Pancreas (tissue), 10 donors: Measurements from ENCODE around the gene CC2D1B. TPM values are rescaled to one million over a fixed set of nuclear protein-coding genes. Genes with fewer than 3 reads are reported as not detected.
A peak's percentile ranks its signal among the peaks of the same experiment; 100 is the strongest.

Source experiments
- ATAC-seq, 4 donors: fragments of 200-7000 bp; cut with Tn5 transposase; one replicate each; pipeline versions ENCODE4 v1.8.0 to v1.9.1; 2020; ENCODE audit warnings: mild to moderate bottlenecking in 4 of 4, moderate library complexity in 4 of 4
- DNase-seq, 6 donors: peaks; one replicate each; pipeline ENCODE4 v3.0.0-alpha.2; 2020
- FAIRE-seq: peaks from 2 replicates; lab custom pipeline; 2012; peaks lifted over from hg19 to GRCh38; lab: Jason Lieb, UNC
- H3K27ac ChIP-seq, 4 donors: fragments of 200-600 bp; sonication (generic); 1 replicate in 3 of 4; 2 replicates in 1 of 4; pipeline versions ENCODE4 v1.5.0 to v1.8.0; 2020
- H3K27me3 ChIP-seq, 4 donors: fragments of 200-600 bp; one replicate each; pipeline ENCODE4 v1.8.0; 2021
- H3K36me3 ChIP-seq, 3 donors: fragments of 200-600 bp; sonication (generic) in 1 of 3; one replicate each; pipeline versions ENCODE4 v1.5.0 to v1.8.0; 2020 to 2021
- H3K4me1 ChIP-seq, 3 donors: fragments of 200-600 bp; one replicate each; pipeline ENCODE4 v1.8.0; 2021
- H3K4me3 ChIP-seq, 4 donors: fragments of 200-600 bp; sonication (generic) in 2 of 4; one replicate each; pipeline versions ENCODE4 v1.5.0 to v1.8.0; 2020 to 2021
- H3K9me3 ChIP-seq, 4 donors: fragments of 200-600 bp; one replicate each; pipeline ENCODE4 v1.8.0; 2021
- WGBS, 2 donors: extraction: QIAGEN DNeasy Blood & Tissue Kit; methylation state at CpG; one replicate each; pipeline ENCODE4 v1.1.7; 2013; 5-methylcytosine and 5-hydroxymethylcytosine counted together
- intact Hi-C, 3 donors: fragments of 100-400 bp; cut with DNase I; formaldehyde crosslinking; loops; one replicate each; pipeline versions ENCODE4 v1.11.1 to v1.14.2; 2022
- polyA plus RNA-seq, 2 donors: library from polyadenylated mRNA; stranded (reverse); fragments of 200-250 nt; gene quantifications; one replicate each; pipeline ENCODE4 v1.2.3, GENCODE V29; 2013
- total RNA-seq, 6 donors: library from RNA; stranded (reverse); fragmentation: NEBNext Ultra II Directional in 4 of 6; extraction: Animal tissue kit (Norgen Biotek cat#: 25700) in 4 of 6; gene quantifications; one replicate each; pipeline versions ENCODE4 v1.2.1 to v1.2.4, GENCODE V29; 2021 to 2023
- TF ChIP-seq, protein P1 (sequence below), 4 donors: fragments of 200-600 bp; sonication (generic) in 3 of 4; IDR thresholded peaks; one replicate each; pipeline versions ENCODE4 v1.5.0 to v1.8.0; 2021; ENCODE audit warnings: antibody characterized with exemption in 4 of 4
- donor health status: healthy with polysubstance abuse.
- donor health status: DM: no; HTN: no; CAD: no; lungs with moderate emphysema.
- donor health status: DM: no; HTN: no; CAD: no.
- donor health status: control.
- donor health status: control.
- donor health status: Bipolar disorder and iron deficiency.
- donor health status: DM: yes; HTN: yes; CAD: no.
- donor health status: DM: no; HTN: no; CAD: no.
- donor health status: DM: no; HTN: no; CAD: no.
- donor health status: DM: yes; HTN: yes; CAD: no.

The CC2D1B gene
- total and polyA plus RNA-seq, 8 donors: 13.3 to 22.3 (median 14.6) TPM

DNA sequence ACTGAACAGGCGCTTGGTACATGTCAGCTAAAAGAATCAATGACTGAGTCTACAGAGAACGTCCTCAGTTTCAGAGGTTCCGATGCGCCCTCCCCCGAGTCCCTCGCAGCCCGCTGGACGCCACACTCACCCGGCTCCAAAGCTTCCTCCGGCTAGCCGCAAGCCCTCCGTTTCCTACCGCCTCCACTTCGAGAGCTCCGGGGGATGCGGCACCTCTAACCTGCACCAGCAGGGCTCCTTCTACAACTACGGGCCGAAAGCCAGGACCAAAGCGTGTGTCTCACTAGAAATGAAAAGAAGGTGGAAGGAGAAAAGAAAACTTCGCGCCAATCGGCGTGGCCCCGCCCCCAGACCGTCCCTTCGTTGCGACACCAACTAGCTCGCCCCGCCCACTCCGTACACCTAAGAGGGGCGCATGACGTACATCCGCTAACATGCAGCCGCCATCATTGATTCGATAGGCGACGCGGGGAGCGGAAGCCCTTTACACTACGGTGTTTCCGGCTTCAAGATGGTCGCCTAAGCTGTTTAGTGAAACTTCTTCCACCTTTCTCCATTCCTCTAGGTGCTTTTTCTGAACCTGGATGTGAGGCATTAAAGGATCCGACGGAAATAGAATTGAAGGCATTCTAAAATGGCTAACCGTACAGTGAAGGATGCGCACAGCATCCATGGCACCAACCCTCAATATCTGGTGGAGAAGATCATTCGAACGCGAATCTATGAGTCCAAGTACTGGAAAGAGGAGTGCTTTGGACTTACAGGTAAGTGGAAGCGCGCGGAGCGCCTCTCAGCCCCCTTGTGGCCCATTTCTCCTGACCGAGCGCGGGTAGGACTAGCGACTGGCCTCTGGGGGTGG is 38.3 kb upstream of the CC2D1B start, which contains the start of the genes ORC1 and PRPF38A:
Gene ORC1 (minus strand): TSS at position 308 of the 859 bp plus-strand sequence. CDS start 2,200 bp downstream, outside the sequence.
Gene PRPF38A (plus strand): TSS at position 487 of the 859 bp plus-strand sequence. CDS start 148 bp downstream, at position 635.
- peak; percentile 99 to 100 (median 100) for ATAC-seq
- peak; percentile 86 for FAIRE-seq
- Histone ChIP-seq H3K9me3 (no peaks in the 10 kb centered on the region), H3K27ac (peak within 1 kb of the TSS; percentile 79 to 91 (median 85)), H3K36me3 (peaks cover 0 to 14% (median 6%) of the 10 kb centered on the region in 3 donors), H3K4me1 (peaks cover 12 to 20% (median 14%) of the 10 kb centered on the region in 3 donors), H3K4me3 (peak within 1 kb of the TSS; percentile 62 to 83 (median 78)), H3K27me3 (no peaks in the 10 kb centered on the region)
- DNase-seq: peak; percentile 95 to 98 (median 97)
- intact Hi-C loops: no loop called here
- 0% methylated on average over 57 of the region's 57 CpGs for WGBS, 2 donors
- TF ChIP-seq, protein P1, sequence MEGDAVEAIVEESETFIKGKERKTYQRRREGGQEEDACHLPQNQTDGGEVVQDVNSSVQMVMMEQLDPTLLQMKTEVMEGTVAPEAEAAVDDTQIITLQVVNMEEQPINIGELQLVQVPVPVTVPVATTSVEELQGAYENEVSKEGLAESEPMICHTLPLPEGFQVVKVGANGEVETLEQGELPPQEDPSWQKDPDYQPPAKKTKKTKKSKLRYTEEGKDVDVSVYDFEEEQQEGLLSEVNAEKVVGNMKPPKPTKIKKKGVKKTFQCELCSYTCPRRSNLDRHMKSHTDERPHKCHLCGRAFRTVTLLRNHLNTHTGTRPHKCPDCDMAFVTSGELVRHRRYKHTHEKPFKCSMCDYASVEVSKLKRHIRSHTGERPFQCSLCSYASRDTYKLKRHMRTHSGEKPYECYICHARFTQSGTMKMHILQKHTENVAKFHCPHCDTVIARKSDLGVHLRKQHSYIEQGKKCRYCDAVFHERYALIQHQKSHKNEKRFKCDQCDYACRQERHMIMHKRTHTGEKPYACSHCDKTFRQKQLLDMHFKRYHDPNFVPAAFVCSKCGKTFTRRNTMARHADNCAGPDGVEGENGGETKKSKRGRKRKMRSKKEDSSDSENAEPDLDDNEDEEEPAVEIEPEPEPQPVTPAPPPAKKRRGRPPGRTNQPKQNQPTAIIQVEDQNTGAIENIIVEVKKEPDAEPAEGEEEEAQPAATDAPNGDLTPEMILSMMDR (IDR thresholded peaks at IDR 0.05): peak in 2 of 4 donors; percentile 14 to 23

DNA sequence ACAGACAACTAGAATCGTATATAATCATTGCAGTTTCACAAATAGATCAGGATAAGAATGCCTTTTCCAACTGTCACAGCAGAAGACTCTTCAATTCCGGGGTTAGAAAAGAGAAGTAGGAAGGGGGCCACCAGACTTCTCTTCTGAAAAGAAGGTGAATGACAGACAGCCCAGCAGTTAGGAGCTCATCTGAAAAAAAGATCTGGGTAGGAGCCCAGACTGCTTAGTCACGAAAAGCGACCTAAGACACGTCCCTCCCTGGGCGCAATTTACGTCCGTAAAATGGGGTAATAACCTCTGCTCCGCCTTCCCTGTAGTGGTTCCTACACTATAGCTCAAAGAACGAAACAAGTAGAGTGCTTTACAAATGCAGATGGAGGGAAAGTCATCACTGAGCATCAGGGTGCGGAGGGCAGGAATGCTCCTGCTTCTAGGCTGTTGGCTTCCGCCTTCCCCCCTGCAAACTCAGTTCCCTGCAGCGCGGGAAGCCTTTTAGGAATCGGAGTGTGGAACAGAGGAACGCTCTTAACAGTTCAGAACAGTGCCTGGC is 37.6 kb upstream of the CC2D1B start:
- peak in 1 of 6 donors; percentile 18 for DNase-seq

DNA sequence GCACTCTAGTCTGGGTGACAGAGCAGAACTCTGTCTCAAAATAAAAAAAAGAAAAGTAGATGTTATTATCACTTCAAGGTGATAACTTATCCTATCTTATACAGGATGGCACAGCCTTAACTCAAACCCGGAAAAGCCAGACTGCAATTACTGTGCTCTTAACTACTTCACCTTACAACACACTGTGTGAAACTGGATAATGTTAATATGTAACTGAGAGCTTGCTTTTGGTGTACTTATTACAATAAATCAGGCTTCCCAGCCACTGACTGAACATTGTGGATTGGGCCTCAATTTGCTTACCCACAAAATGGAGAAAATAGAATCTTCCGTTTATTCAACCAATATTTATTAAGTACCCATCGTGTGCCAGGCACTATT is 36.8 kb upstream of the CC2D1B start:
- Histone ChIP-seq H3K36me3 (peaks cover 0 to under 1% (median 0%) of the 10 kb centered on the region in 3 donors), H3K4me3 (no peak overlapping the region), H3K4me1 (peaks cover 12 to 20% (median 14%) of the 10 kb centered on the region in 3 donors), H3K27ac (no peak overlapping the region), H3K9me3 (no peaks in the 10 kb centered on the region), H3K27me3 (no peaks in the 10 kb centered on the region)
- WGBS, 2 donors: 18 to 20% methylated on average over 3 of the region's 3 CpGs
- TF ChIP-seq, protein P1 (IDR thresholded peaks at IDR 0.05): no peak
- DNase-seq (no peak), ATAC-seq (no peak), FAIRE-seq (no peak)
- intact Hi-C loops: no loop called here

More for the DNA sequence above, 37.6 kb upstream of the CC2D1B start:
- TF ChIP-seq, protein P1 (IDR thresholded peaks at IDR 0.05): no peak
- Histone ChIP-seq H3K4me3 (peak overlapping the region; percentile 62 to 83 (median 78)), H3K36me3 (peaks cover 0 to 7% (median 0%) of the 10 kb centered on the region in 3 donors), H3K9me3 (no peaks in the 10 kb centered on the region), H3K27ac (peak overlapping the region in 2 of 4 donors; percentile 89 to 91), H3K4me1 (peaks cover 12 to 20% (median 14%) of the 10 kb centered on the region in 3 donors), H3K27me3 (no peaks in the 10 kb centered on the region)
- FAIRE-seq: no peak
- intact Hi-C loops: no loop called here
- peak; percentile 13 to 37 (median 16) for ATAC-seq
- 0 to 1% methylated on average over 16 of the region's 16 CpGs for WGBS, 2 donors

DNA sequence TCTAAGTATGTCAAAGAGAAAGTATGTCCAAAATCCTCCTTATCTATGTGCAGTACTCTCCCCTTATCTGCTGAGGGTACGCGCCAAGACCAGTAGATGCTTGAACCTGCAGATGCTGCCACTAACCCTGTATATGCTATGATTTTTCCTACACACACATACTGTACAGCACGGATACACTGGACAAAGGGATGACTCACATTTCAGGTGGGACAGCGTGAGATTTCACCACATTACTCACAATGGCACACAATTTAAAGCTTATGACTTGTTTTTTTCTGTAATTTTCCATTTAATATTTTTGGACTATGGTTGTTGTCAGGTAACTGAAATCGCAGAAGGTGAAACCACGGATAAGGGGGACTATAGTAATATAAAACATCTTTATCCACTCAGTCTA is 34.1 kb upstream of the CC2D1B start:
- intact Hi-C loops: no loop called here
- no peak for ATAC-seq
- FAIRE-seq: no peak
- WGBS, 2 donors: 94 to 98% methylated on average over 6 of the region's 6 CpGs
- no peak for DNase-seq
- H3K27ac ChIP-seq: no peak overlapping the region
- H3K36me3 ChIP-seq: no peaks in the 10 kb centered on the region
- TF ChIP-seq, protein P1 (IDR thresholded peaks at IDR 0.05): no peak
- no peaks in the 10 kb centered on the region for H3K27me3 ChIP-seq
- peaks cover 3 to 8% (median 5%) of the 10 kb centered on the region in 3 donors for H3K4me1 ChIP-seq
- H3K9me3 ChIP-seq: no peaks in the 10 kb centered on the region
- H3K4me3 ChIP-seq: no peak overlapping the region
